HEK293 (cell line): ENCODE data around the gene MLKL.

Source experiments
- CTCF ChIA-PET: fragments of 350-600 bp; formaldehyde crosslinking; extraction: SDS; loops from one replicate; lab custom pipeline; 2021; ENCODE audit warnings: antibody characterized with exemption; lab: Yijun Ruan, JAX
- POLR2A ChIA-PET: fragments of 300-600 bp; formaldehyde crosslinking; extraction: SDS; loops from one replicate; lab custom pipeline; 2020; ENCODE audit warnings: antibody characterized with exemption, inconsistent platforms; lab: Yijun Ruan, JAX
- H3K27ac ChIP-seq: fragments of 200-500 bp; sonication (Bioruptor generic); 2 replicates; pipeline ENCODE4 v1.5.1; 2014; ENCODE audit warnings: low read depth, low read length, control low read depth, inconsistent platforms; ENCODE audit errors: extremely low read depth
- H3K36me3 ChIP-seq, 2 experiments: fragments of 200-500 bp in 1 of 2; sonication (Bioruptor generic) in 1 of 2; 1 replicate in 1 of 2; 2 replicates in 1 of 2; pipeline ENCODE4 v1.5.1; 2014 to 2017; ENCODE audit warnings: inconsistent platforms in 2 of 2, low read length in 2 of 2; ENCODE audit not compliant: control insufficient read depth in 2 of 2, insufficient read depth in 1 of 2
- H3K4me1 ChIP-seq: fragments of 200-500 bp; sonication (Bioruptor generic); 2 replicates; pipeline ENCODE4 v1.5.1; 2014; ENCODE audit warnings: mild to moderate bottlenecking, low read length, inconsistent platforms; ENCODE audit not compliant: control insufficient read depth, insufficient read depth
- H3K4me3 ChIP-seq: 2 replicates; pipeline ENCODE4 v1.5.1; 2011; ENCODE audit warnings: low read depth, mild to moderate bottlenecking, control low read depth, low read length, moderate library complexity
- H3K9me3 ChIP-seq: fragments of 200-500 bp; sonication (Bioruptor generic); 2 replicates; pipeline ENCODE4 v1.5.1; 2014; ENCODE audit warnings: low read depth, low read length, inconsistent platforms; ENCODE audit not compliant: control insufficient read depth, insufficient read depth
- IKZF3 ChIP-seq: fragments of 450-650 bp; IDR thresholded peaks from 2 replicates; pipeline ENCODE4 v1.5.0; 2018; ENCODE audit warnings: missing biosample characterization, mild to moderate bottlenecking, missing genetic modification characterization, moderate library complexity
- SCRT1 ChIP-seq: fragments of 450-650 bp; formaldehyde crosslinking; IDR thresholded peaks from 2 replicates; pipeline ENCODE4 v1.5.1; 2016; ENCODE audit warnings: missing biosample characterization, missing genetic modification characterization, borderline replicate concordance
- TCF7L2 ChIP-seq: IDR thresholded peaks from 2 replicates; pipeline ENCODE4 v1.6.1; 2011; ENCODE audit warnings: low read depth, mild to moderate bottlenecking, inconsistent platforms, low read length, moderate library complexity, borderline replicate concordance
- ZFHX2 ChIP-seq: fragments of 450-650 bp; formaldehyde crosslinking; conservative IDR thresholded peaks from 2 replicates; pipeline ENCODE4 v1.5.1; 2016; ENCODE audit warnings: missing biosample characterization, missing genetic modification characterization
- ZFP37 ChIP-seq: fragments of 450-650 bp; formaldehyde crosslinking; IDR thresholded peaks from 2 replicates; pipeline ENCODE4 v1.5.1; 2016; ENCODE audit warnings: missing biosample characterization, missing genetic modification characterization
- ZNF140 ChIP-seq: fragments of 450-650 bp; formaldehyde crosslinking; IDR thresholded peaks from 2 replicates; pipeline ENCODE4 v1.5.1; 2016; ENCODE audit warnings: missing biosample characterization, missing genetic modification characterization
- ZNF155 ChIP-seq: fragments of 450-650 bp; formaldehyde crosslinking; IDR thresholded peaks from 2 replicates; pipeline ENCODE4 v1.5.1; 2016; ENCODE audit warnings: missing biosample characterization, missing genetic modification characterization
- ZNF157 ChIP-seq: fragments of 450-650 bp; formaldehyde crosslinking; IDR thresholded peaks from 2 replicates; pipeline ENCODE4 v1.5.1; 2016; ENCODE audit warnings: missing biosample characterization, missing genetic modification characterization
- ZNF239 ChIP-seq: fragments of 450-650 bp; formaldehyde crosslinking; IDR thresholded peaks from 2 replicates; pipeline ENCODE4 v1.5.1; 2016; ENCODE audit warnings: missing biosample characterization, missing genetic modification characterization
- ZNF501 ChIP-seq: fragments of 450-650 bp; formaldehyde crosslinking; IDR thresholded peaks from 2 replicates; pipeline ENCODE4 v1.5.1; 2016; ENCODE audit warnings: missing biosample characterization, missing genetic modification characterization
- ZNF596 ChIP-seq: fragments of 450-650 bp; IDR thresholded peaks from 2 replicates; pipeline ENCODE4 v1.5.0; 2018; ENCODE audit warnings: missing biosample characterization, mild to moderate bottlenecking, missing genetic modification characterization, moderate library complexity
- ZNF621 ChIP-seq: fragments of 450-650 bp; formaldehyde crosslinking; IDR thresholded peaks from 2 replicates; pipeline ENCODE4 v1.5.1; 2017; ENCODE audit warnings: missing biosample characterization, missing genetic modification characterization
- ZNF670 ChIP-seq: fragments of 450-650 bp; formaldehyde crosslinking; IDR thresholded peaks from 2 replicates; pipeline ENCODE4 v1.5.1; 2016; ENCODE audit warnings: missing biosample characterization, missing genetic modification characterization, low read depth
- ZNF791 ChIP-seq: fragments of 450-650 bp; formaldehyde crosslinking; IDR thresholded peaks from 2 replicates; pipeline ENCODE4 v1.5.1; 2016; ENCODE audit warnings: missing biosample characterization, missing genetic modification characterization
- TF ChIP-seq, protein P1 (sequence below): fragments of 450-650 bp; formaldehyde crosslinking; IDR thresholded peaks from 2 replicates; pipeline ENCODE4 v1.5.1; 2016; ENCODE audit warnings: missing biosample characterization, missing genetic modification characterization
- TF ChIP-seq, protein P2 (sequence below): fragments of 450-650 bp; formaldehyde crosslinking; IDR thresholded peaks from 2 replicates; pipeline ENCODE4; 2016; ENCODE audit warnings: missing biosample characterization, missing genetic modification characterization
- TF ChIP-seq, protein P3 (sequence below): fragments of 450-650 bp; formaldehyde crosslinking; IDR thresholded peaks from 2 replicates; pipeline ENCODE4 v1.5.1; 2016; ENCODE audit warnings: missing biosample characterization, missing genetic modification characterization
- TF ChIP-seq, protein P4 (sequence below): fragments of 450-650 bp; formaldehyde crosslinking; IDR thresholded peaks from 2 replicates; pipeline ENCODE4 v1.5.1; 2016; ENCODE audit warnings: missing biosample characterization, missing genetic modification characterization
- TF ChIP-seq, protein P5 (sequence below): sonication (generic); formaldehyde crosslinking; IDR thresholded peaks from 2 replicates; pipeline ENCODE4 v1.8.1; 2022; ENCODE audit warnings: mild to moderate bottlenecking, moderate library complexity, missing genetic modification reagents
- TF ChIP-seq, protein P6 (sequence below): IDR thresholded peaks from 2 replicates; pipeline ENCODE4 v1.6.1; 2011; ENCODE audit warnings: mild to moderate bottlenecking, low read depth, low read length, borderline replicate concordance
- TF ChIP-seq, protein P7 (sequence below): fragments of 450-650 bp; formaldehyde crosslinking; IDR thresholded peaks from 2 replicates; pipeline ENCODE4 v1.5.1; 2016; ENCODE audit warnings: missing biosample characterization, missing genetic modification characterization, borderline replicate concordance

The MLKL gene

DNA sequence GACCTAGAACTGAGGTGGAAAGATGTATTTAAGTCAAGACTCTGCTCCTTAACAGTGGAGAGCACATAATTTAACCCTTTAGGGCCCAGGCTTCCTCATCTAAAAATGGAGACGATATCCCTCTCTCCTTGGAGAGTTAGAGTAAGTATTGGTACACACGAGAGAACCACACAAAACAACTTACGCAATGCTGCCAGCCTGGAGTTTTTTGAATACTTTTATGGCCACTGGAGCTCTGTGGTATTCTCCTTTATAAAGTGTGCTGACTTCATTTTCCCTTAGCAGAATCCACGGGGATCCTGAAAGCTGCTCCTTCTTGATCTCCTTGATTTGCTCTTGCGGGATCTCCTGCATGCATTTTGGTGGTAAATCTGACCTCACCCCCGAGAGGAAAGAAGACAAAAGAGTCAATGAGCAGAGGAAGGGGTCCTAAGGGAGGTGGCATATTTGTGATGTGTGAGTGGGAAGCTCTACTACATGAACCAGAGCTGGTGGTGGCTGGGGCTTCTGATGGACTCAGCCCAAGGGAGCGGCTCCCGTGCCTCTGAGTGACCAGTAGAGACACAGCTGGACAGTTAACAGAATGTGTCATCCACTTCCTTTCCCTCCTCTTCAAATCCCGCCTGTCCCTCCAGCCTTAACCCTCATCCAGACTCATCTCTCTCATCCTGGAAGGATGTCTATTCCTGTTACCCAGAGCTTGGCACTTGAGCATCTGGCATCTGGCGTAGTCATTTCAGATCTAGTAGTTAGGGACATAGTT lies 9.4 kb downstream of the MLKL start:
- TF ChIP-seq ZFP37 (tag by site-specific recombination) (no peak), ZFHX2 (no peak), ZNF596 (no peak), ZNF621 (tag by site-specific recombination) (no peak), SCRT1 (tag by site-specific recombination) (no peak), ZNF791 (tag by site-specific recombination) (no peak), ZNF239 (tag by site-specific recombination) (no peak)
- TF ChIP-seq, protein P1, sequence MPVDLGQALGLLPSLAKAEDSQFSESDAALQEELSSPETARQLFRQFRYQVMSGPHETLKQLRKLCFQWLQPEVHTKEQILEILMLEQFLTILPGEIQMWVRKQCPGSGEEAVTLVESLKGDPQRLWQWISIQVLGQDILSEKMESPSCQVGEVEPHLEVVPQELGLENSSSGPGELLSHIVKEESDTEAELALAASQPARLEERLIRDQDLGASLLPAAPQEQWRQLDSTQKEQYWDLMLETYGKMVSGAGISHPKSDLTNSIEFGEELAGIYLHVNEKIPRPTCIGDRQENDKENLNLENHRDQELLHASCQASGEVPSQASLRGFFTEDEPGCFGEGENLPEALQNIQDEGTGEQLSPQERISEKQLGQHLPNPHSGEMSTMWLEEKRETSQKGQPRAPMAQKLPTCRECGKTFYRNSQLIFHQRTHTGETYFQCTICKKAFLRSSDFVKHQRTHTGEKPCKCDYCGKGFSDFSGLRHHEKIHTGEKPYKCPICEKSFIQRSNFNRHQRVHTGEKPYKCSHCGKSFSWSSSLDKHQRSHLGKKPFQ: no peak
- TF ChIP-seq, protein P2, sequence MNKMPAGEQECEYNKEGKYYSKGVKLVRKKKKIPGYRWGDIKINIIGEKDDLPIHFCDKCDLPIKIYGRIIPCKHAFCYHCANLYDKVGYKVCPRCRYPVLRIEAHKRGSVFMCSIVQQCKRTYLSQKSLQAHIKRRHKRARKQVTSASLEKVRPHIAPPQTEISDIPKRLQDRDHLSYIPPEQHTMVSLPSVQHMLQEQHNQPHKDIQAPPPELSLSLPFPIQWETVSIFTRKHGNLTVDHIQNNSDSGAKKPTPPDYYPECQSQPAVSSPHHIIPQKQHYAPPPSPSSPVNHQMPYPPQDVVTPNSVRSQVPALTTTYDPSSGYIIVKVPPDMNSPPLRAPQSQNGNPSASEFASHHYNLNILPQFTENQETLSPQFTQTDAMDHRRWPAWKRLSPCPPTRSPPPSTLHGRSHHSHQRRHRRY: no peak
- TF ChIP-seq, protein P3, sequence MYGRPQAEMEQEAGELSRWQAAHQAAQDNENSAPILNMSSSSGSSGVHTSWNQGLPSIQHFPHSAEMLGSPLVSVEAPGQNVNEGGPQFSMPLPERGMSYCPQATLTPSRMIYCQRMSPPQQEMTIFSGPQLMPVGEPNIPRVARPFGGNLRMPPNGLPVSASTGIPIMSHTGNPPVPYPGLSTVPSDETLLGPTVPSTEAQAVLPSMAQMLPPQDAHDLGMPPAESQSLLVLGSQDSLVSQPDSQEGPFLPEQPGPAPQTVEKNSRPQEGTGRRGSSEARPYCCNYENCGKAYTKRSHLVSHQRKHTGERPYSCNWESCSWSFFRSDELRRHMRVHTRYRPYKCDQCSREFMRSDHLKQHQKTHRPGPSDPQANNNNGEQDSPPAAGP: no peak
- CTCF ChIA-PET: interaction anchor here (1.1 kb wide), 1 partner anchor 10 kb away, joined by 3 read pairs; no protein-coding TSS in a partner anchor
- H3K4me1 ChIP-seq: no peaks in the 10 kb centered on the region
- no peaks in the 10 kb centered on the region for H3K9me3 ChIP-seq
- POLR2A ChIA-PET: no interaction called here
- H3K36me3 ChIP-seq: no peaks in the 10 kb centered on the region
- H3K27ac ChIP-seq: no peak overlapping the region
- H3K4me3 ChIP-seq: no peak overlapping the region

DNA sequence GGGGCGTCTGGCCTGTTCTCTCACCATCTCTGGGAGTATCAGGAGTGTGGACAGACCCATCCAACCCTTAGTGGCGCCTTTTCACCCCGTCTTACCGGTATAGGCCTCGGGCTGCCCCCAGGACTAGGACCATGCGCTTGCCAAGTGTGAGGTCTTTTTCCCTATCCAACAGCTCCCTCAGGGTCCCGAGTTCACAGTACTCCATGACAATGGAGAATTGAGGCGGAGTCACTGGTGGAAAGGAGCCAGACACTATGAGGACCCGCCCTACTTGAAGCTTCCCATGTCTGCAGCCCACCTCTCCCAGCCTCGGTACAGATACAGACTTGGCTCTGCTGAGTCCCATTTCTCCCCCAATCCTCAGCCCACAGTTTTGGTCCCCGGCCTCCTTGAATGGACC lies 18.1 kb downstream of the MLKL start:
- H3K27ac ChIP-seq: no peak overlapping the region
- no peak overlapping the region for H3K4me3 ChIP-seq
- CTCF ChIA-PET: no interaction called here
- H3K4me1 ChIP-seq: no peaks in the 10 kb centered on the region
- H3K9me3 ChIP-seq: no peaks in the 10 kb centered on the region
- POLR2A ChIA-PET: no interaction called here
- no peaks in the 10 kb centered on the region for H3K36me3 ChIP-seq
- TF ChIP-seq, protein P4, sequence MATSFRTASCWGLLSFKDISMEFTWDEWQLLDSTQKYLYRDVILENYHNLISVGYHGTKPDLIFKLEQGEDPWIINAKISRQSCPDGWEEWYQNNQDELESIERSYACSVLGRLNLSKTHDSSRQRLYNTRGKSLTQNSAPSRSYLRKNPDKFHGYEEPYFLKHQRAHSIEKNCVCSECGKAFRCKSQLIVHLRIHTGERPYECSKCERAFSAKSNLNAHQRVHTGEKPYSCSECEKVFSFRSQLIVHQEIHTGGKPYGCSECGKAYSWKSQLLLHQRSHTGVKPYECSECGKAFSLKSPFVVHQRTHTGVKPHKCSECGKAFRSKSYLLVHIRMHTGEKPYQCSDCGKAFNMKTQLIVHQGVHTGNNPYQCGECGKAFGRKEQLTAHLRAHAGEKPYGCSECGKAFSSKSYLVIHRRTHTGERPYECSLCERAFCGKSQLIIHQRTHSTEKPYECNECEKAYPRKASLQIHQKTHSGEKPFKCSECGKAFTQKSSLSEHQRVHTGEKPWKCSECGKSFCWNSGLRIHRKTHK (tag by site-specific recombination): no peak
- TF ChIP-seq ZNF155 (tag by site-specific recombination) (no peak), ZNF140 (tag by site-specific recombination) (no peak), TCF7L2 (no peak), IKZF3 (tag by site-specific recombination) (no peak), ZNF501 (no peak), ZNF157 (tag by site-specific recombination) (no peak), ZNF670 (tag by site-specific recombination) (no peak)
- TF ChIP-seq, protein P5, sequence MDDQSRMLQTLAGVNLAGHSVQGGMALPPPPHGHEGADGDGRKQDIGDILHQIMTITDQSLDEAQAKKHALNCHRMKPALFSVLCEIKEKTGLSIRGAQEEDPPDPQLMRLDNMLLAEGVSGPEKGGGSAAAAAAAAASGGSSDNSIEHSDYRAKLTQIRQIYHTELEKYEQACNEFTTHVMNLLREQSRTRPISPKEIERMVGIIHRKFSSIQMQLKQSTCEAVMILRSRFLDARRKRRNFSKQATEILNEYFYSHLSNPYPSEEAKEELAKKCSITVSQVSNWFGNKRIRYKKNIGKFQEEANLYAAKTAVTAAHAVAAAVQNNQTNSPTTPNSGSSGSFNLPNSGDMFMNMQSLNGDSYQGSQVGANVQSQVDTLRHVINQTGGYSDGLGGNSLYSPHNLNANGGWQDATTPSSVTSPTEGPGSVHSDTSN (CRISPR knock-in tag): no peak
- TF ChIP-seq, protein P6, sequence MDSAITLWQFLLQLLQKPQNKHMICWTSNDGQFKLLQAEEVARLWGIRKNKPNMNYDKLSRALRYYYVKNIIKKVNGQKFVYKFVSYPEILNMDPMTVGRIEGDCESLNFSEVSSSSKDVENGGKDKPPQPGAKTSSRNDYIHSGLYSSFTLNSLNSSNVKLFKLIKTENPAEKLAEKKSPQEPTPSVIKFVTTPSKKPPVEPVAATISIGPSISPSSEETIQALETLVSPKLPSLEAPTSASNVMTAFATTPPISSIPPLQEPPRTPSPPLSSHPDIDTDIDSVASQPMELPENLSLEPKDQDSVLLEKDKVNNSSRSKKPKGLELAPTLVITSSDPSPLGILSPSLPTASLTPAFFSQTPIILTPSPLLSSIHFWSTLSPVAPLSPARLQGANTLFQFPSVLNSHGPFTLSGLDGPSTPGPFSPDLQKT: no peak
- TF ChIP-seq, protein P7, sequence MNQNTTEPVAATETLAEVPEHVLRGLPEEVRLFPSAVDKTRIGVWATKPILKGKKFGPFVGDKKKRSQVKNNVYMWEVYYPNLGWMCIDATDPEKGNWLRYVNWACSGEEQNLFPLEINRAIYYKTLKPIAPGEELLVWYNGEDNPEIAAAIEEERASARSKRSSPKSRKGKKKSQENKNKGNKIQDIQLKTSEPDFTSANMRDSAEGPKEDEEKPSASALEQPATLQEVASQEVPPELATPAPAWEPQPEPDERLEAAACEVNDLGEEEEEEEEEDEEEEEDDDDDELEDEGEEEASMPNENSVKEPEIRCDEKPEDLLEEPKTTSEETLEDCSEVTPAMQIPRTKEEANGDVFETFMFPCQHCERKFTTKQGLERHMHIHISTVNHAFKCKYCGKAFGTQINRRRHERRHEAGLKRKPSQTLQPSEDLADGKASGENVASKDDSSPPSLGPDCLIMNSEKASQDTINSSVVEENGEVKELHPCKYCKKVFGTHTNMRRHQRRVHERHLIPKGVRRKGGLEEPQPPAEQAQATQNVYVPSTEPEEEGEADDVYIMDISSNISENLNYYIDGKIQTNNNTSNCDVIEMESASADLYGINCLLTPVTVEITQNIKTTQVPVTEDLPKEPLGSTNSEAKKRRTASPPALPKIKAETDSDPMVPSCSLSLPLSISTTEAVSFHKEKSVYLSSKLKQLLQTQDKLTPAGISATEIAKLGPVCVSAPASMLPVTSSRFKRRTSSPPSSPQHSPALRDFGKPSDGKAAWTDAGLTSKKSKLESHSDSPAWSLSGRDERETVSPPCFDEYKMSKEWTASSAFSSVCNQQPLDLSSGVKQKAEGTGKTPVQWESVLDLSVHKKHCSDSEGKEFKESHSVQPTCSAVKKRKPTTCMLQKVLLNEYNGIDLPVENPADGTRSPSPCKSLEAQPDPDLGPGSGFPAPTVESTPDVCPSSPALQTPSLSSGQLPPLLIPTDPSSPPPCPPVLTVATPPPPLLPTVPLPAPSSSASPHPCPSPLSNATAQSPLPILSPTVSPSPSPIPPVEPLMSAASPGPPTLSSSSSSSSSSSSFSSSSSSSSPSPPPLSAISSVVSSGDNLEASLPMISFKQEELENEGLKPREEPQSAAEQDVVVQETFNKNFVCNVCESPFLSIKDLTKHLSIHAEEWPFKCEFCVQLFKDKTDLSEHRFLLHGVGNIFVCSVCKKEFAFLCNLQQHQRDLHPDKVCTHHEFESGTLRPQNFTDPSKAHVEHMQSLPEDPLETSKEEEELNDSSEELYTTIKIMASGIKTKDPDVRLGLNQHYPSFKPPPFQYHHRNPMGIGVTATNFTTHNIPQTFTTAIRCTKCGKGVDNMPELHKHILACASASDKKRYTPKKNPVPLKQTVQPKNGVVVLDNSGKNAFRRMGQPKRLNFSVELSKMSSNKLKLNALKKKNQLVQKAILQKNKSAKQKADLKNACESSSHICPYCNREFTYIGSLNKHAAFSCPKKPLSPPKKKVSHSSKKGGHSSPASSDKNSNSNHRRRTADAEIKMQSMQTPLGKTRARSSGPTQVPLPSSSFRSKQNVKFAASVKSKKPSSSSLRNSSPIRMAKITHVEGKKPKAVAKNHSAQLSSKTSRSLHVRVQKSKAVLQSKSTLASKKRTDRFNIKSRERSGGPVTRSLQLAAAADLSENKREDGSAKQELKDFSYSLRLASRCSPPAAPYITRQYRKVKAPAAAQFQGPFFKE (tag by site-specific recombination): no peak
